22Rv1 (cell line): ENCODE results near the gene OR4K15.

Experiments
- H3K27ac ChIP-seq: fragments of 450-650 bp; 2 replicates; pipeline ENCODE4 v1.5.1; 2017
- ZFX ChIP-seq: fragments of 450-650 bp; IDR thresholded peaks from 2 replicates; pipeline ENCODE4 v1.6.1; 2017; ENCODE audit warnings: antibody characterized with exemption, borderline replicate concordance
- TF ChIP-seq, protein P1 (sequence below): fragments of 450-650 bp; IDR thresholded peaks from 2 replicates; pipeline ENCODE4 v1.5.1; 2017; ENCODE audit warnings: mild to moderate bottlenecking

Gene OR4K15

DNA sequence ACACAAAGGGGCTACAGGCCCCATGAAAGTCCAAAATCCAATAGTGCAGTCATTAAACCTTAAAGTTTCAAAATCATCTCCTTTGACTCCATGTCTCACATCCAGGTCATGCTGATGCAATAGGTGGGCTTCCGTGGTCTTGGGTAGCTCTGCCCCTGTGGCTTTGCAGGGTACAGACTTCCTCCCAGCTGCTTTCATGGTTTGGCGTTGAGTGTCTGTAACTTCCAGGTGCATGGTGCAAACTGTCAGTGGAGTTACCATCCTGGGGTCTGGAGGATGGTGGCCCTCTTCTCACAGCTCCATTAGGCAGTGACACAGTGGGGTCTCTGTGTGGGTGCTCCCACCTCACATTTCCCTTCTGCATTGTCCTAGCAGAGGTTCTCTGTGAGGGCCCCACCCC, 18.0 kb downstream of the OR4K15 start:
- no peak overlapping the region for H3K27ac ChIP-seq
- TF ChIP-seq ZFX: no peak
- TF ChIP-seq, protein P1, sequence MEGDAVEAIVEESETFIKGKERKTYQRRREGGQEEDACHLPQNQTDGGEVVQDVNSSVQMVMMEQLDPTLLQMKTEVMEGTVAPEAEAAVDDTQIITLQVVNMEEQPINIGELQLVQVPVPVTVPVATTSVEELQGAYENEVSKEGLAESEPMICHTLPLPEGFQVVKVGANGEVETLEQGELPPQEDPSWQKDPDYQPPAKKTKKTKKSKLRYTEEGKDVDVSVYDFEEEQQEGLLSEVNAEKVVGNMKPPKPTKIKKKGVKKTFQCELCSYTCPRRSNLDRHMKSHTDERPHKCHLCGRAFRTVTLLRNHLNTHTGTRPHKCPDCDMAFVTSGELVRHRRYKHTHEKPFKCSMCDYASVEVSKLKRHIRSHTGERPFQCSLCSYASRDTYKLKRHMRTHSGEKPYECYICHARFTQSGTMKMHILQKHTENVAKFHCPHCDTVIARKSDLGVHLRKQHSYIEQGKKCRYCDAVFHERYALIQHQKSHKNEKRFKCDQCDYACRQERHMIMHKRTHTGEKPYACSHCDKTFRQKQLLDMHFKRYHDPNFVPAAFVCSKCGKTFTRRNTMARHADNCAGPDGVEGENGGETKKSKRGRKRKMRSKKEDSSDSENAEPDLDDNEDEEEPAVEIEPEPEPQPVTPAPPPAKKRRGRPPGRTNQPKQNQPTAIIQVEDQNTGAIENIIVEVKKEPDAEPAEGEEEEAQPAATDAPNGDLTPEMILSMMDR: no peak

DNA sequence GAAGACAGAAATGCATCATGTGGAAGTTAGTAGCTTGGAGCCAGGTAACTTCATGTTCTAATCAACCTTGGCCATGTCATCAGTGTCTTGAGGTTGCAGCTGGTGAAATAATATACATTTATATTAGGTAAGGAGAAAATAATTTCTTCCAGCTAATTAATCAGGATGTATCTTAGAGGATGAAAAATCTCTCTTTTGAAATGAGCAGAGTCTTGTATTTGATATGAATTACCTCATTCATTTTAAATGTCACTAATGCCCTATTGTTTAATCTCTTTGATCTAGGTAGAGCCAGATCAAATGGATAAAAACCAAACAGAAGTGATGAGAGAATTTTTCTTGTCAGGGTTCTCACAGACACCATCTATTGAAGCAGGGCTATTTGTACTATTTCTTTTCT, 26.5 kb downstream of the OR4K15 start, which contains the start of gene OR4Q2:
OR4Q2 (plus strand) TSS at position 301 of the 400 bp plus-strand sequence.
- no peak within 1 kb of the TSS for H3K27ac ChIP-seq
- TF ChIP-seq, protein P1: no peak
- no peak for TF ChIP-seq ZFX

DNA sequence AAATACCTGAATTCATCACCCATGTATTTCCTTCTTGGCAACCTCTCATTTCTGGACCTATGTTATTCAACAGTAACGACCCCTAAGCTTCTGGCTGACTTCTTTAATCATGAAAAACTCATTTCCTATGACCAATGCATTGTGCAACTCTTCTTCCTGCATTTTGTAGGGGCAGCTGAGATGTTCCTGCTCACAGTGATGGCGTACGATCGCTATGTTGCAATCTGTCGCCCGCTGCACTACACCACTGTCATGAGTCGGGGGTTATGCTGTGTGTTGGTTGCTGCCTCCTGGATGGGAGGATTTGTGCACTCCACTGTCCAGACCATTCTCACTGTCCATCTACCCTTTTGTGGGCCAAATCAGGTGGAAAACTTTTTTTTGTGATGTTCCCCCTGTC, 26.9 kb downstream of the OR4K15 start:
- TF ChIP-seq, protein P1: no peak
- TF ChIP-seq ZFX: no peak
- H3K27ac ChIP-seq: no peak overlapping the region

DNA sequence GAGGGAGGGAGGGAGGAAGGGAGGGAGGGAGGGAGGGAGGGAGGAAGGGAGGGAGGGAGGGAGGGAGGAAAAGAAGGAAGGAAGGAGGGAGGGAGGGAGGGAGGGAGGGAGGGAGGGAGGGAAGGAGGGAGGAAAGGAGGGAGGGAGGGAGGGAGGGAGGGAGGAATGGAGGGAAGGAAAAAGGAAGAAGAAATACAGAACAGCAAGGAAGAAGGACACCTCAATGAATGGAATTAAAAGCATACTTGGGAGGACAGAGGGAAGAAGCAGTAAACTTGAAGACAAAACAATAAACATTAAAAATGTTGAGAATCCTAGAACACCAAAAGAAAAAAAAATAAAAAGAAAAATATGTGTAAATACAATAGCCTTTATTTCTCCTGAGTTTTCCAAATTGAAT, 32.8 kb downstream of the OR4K15 start:
- no peak overlapping the region for H3K27ac ChIP-seq
- TF ChIP-seq, protein P1: no peak
- TF ChIP-seq ZFX: no peak

DNA sequence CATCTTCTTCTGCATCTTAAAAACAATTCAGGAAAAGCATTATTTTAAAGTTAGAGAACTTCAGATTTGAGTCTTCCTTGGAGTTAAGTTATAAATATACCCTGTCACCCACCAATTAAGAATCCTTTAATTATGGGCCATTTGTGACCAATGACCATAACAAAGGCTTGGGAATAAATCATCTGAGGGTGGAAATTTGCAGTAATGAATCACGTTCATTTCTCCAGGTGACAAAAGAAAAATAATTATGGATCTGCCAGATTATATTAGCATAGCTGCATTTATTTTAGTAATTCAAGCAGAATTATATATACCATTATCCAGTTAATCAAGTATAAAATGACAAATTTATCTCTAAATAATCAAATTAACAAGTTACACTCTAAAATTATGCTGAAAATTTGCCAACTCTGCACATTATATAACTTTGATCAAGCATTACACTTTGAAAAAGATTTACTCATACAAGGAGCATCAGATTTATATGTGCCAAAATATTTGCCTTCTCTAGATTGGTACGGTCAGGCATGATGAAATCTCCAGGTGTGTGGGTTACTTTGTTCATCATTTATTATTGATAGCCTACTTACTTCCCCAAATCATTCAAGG, 44.0 kb downstream of the OR4K15 start, which contains the start of gene OR4K14:
OR4K14 (minus strand) TSS at position 51 of the 609 bp plus-strand sequence. CDS start 4,114 bp downstream, outside the sequence.
- H3K27ac ChIP-seq: no peak within 1 kb of the TSS
- TF ChIP-seq, protein P1: no peak
- TF ChIP-seq ZFX: no peak
